Measurements from ENCODE around the gene GSN. TPM values are rescaled to one million over a fixed set of nuclear protein-coding genes. Genes with fewer than 3 reads are reported as not detected.

GSN gene
- total and polyA plus RNA-seq, 11 donors = 379 to 2,088 (median 689) TPM

- no peaks in the 10 kb centered on the region for H3K27me3 ChIP-seq
- no peaks in the 10 kb centered on the region for H3K9me3 ChIP-seq
- H3K36me3 ChIP-seq = peaks cover 0 to 10% (median 0%) of the 10 kb centered on the region in 9 donors
- intact Hi-C loops (cut with DNase I) = no loop called here
- TF ChIP-seq CTCF (IDR thresholded peaks at IDR 0.05) (no peak), POLR2A (IDR thresholded peaks at IDR 0.05) (no peak)
- peak overlapping the region in 5 of 12 donors; percentile 3 to 31 (median 19) for H3K4me3 ChIP-seq
- peak overlapping the region; percentile 89 to 98 (median 94) for H3K27ac ChIP-seq
- 35 to 59% (median 51%) methylated on average over 4 to 6 of the region's 6 CpGs for WGBS, 4 donors
- ATAC-seq (peak; percentile 8 to 48 (median 24)), DNase-seq (peak; percentile 40 to 86 (median 76))
- H3K4me1 ChIP-seq = peaks cover 31 to 95% (median 78%) of the 10 kb centered on the region in 12 donors
Observed at GRCh38 chr9:121294151-121294743, 26.3 kb downstream of the GSN start.

- H3K4me1 ChIP-seq = peaks cover 25 to 92% (median 73%) of the 10 kb centered on the region in 12 donors
- 51 to 80% (median 76%) methylated on average over 13 of the region's 13 CpGs for WGBS, 4 donors
- peaks cover 0 to 10% (median 0%) of the 10 kb centered on the region in 9 donors for H3K36me3 ChIP-seq
- intact Hi-C loops (cut with DNase I) = no loop called here
- peak overlapping the region in 7 of 12 donors; percentile 15 to 31 (median 19) for H3K4me3 ChIP-seq
- peak overlapping the region; percentile 89 to 98 (median 94) for H3K27ac ChIP-seq
- DNase-seq = peak in 4 of 5 donors; percentile 59 to 77 (median 65)
- no peak for TF ChIP-seq POLR2A (IDR thresholded peaks at IDR 0.05)
- no peak for TF ChIP-seq CTCF (IDR thresholded peaks at IDR 0.05)
- peak; percentile 42 to 67 (median 56) for ATAC-seq
- no peaks in the 10 kb centered on the region for H3K27me3 ChIP-seq
- no peaks in the 10 kb centered on the region for H3K9me3 ChIP-seq
Observed at GRCh38 chr9:121294866-121295661, 27.1 kb downstream of the GSN start.

DNA sequence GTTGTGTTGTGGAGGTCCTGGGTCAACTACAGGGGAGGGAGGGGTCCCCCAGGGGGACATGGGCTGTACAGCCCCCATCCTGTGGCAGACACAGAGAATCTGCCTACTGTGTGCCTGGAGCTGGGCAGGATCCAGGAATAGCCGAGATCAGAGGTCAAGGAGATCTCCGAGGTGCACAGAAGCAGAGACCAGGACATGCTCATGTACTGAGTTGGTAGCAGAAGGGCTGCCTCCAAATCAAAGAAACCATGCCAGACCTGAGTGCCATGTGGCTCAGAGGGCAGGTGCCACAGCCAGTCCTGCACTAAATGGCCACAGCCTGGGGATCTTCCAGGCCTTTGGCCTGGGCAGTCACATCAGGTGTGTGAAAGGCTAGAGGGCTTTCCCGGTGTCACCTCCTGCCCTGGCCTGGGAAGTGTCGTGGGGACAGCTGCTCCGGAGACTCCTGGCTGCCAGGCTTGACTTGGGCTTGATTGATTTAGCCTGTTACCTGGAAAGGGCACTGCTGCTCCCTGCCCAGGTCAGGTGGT is 27.8 kb downstream of the GSN start:
- H3K36me3 ChIP-seq = peaks cover 0 to 10% (median 0%) of the 10 kb centered on the region in 9 donors
- H3K9me3 ChIP-seq = no peaks in the 10 kb centered on the region
- peak overlapping the region; percentile 89 to 98 (median 94) for H3K27ac ChIP-seq
- no peak for TF ChIP-seq CTCF (IDR thresholded peaks at IDR 0.05)
- TF ChIP-seq POLR2A (IDR thresholded peaks at IDR 0.05) = no peak
- 17 to 63% (median 49%) methylated on average over 1 to 5 of the region's 5 CpGs for WGBS, 4 donors
- DNase-seq (no peak), ATAC-seq (no peak)
- peak overlapping the region in 1 of 12 donors; percentile 17 for H3K4me3 ChIP-seq
- H3K4me1 ChIP-seq = peaks cover 25 to 90% (median 76%) of the 10 kb centered on the region in 12 donors
- H3K27me3 ChIP-seq = no peaks in the 10 kb centered on the region
- intact Hi-C loops (cut with DNase I) = no loop called here

All from heart left ventricle (tissue), 16 donors.